HEK293T (cell line): ENCODE measurements around the gene AS3MT.
"Not testable (repeated sequence)": the region's sequence is repeated elsewhere in the genome, so short reads cannot be mapped to it uniquely, and the experiment has no call there.

Source experiments
- CTCF ChIA-PET: fragments of 350-600 bp; formaldehyde crosslinking; extraction: SDS; loops from one replicate; lab custom pipeline; 2021; ENCODE audit warnings: antibody characterized with exemption, inconsistent platforms; lab: Yijun Ruan, JAX
- POLR2A ChIA-PET: fragments of 350-600 bp; formaldehyde crosslinking; extraction: SDS; loops from one replicate; lab custom pipeline; 2020; ENCODE audit warnings: antibody characterized with exemption, inconsistent platforms; lab: Yijun Ruan, JAX
- DNase-seq: peaks from one replicate; pipeline ENCODE4 v3.0.0; 2012; ENCODE audit warnings: mixed read lengths; ENCODE audit errors: extremely low spot score
- ARNT ChIP-seq: fragments of 450-650 bp; IDR thresholded peaks from 2 replicates; pipeline ENCODE4 v1.6.1; 2017; ENCODE audit warnings: mild to moderate bottlenecking
- BHLHE40 ChIP-seq: fragments of 450-650 bp; IDR thresholded peaks from 2 replicates; pipeline ENCODE4 v1.6.1; 2016; ENCODE audit warnings: mild to moderate bottlenecking, moderate library complexity, borderline replicate concordance
- CTBP1 ChIP-seq: fragments of 450-650 bp; IDR thresholded peaks from 2 replicates; pipeline ENCODE4 v1.6.1; 2016; ENCODE audit warnings: borderline replicate concordance
- ELF4 ChIP-seq: fragments of 450-650 bp; IDR thresholded peaks from 2 replicates; pipeline ENCODE4 v1.6.1; 2017; ENCODE audit warnings: antibody characterized with exemption
- FOXA1 ChIP-seq: fragments of 450-650 bp; IDR thresholded peaks from 2 replicates; pipeline ENCODE4 v1.6.1; 2016; ENCODE audit warnings: mild to moderate bottlenecking
- FOXK2 ChIP-seq: fragments of 450-650 bp; IDR thresholded peaks from 2 replicates; pipeline ENCODE4 v1.6.1; 2016; ENCODE audit warnings: mild to moderate bottlenecking
- FOXM1 ChIP-seq: fragments of 450-650 bp; IDR thresholded peaks from 2 replicates; pipeline ENCODE4 v1.6.1; 2017; ENCODE audit warnings: mild to moderate bottlenecking, borderline replicate concordance
- HDGF ChIP-seq: fragments of 450-650 bp; IDR thresholded peaks from 2 replicates; pipeline ENCODE4 v1.6.1; 2017; ENCODE audit warnings: antibody characterized with exemption, borderline replicate concordance
- L3MBTL2 ChIP-seq: fragments of 450-650 bp; conservative IDR thresholded peaks from 2 replicates; pipeline ENCODE4 v1.6.1; 2016; ENCODE audit warnings: mild to moderate bottlenecking
- LEF1 ChIP-seq: fragments of 450-650 bp; IDR thresholded peaks from 2 replicates; pipeline ENCODE4 v1.6.1; 2017; ENCODE audit warnings: mild to moderate bottlenecking, borderline replicate concordance
- NFRKB ChIP-seq: fragments of 450-650 bp; IDR thresholded peaks from 2 replicates; pipeline ENCODE4 v1.6.1; 2016; ENCODE audit warnings: mild to moderate bottlenecking, moderate library complexity
- PKNOX1 ChIP-seq: fragments of 450-650 bp; IDR thresholded peaks from 2 replicates; pipeline ENCODE4 v1.6.1; 2016
- SP1 ChIP-seq: fragments of 450-650 bp; IDR thresholded peaks from 2 replicates; pipeline ENCODE4 v1.6.1; 2017
- SUZ12 ChIP-seq: fragments of 450-650 bp; IDR thresholded peaks from 2 replicates; pipeline ENCODE4 v1.6.1; 2016; ENCODE audit warnings: mild to moderate bottlenecking
- TARDBP ChIP-seq: fragments of 450-650 bp; IDR thresholded peaks from 2 replicates; pipeline ENCODE4 v1.6.1; 2016
- ZNF384 ChIP-seq: fragments of 450-650 bp; IDR thresholded peaks from 2 replicates; pipeline ENCODE4 v1.6.1; 2016

The AS3MT gene

GRCh38 chr10:102919992-102920739 lies 50.9 kb downstream of the AS3MT start:
- TF ChIP-seq ELF4 (no peak), PKNOX1 (no peak), BHLHE40 (no peak), FOXA1 (no peak), HDGF (no peak), FOXM1 (no peak), LEF1 (no peak), L3MBTL2 (no peak), SP1 (no peak), SUZ12 (no peak), FOXK2 (no peak), TARDBP (no peak), ZNF384 (no peak)
- ChIA-PET POLR2A (interaction anchor here (1.1 kb wide), 1 partner anchor 129 kb away, joined by 3 read pairs; no protein-coding TSS in a partner anchor), CTCF (no interaction called here)
- DNase-seq = no peak

GRCh38 chr10:102923601-102924000 lies 54.3 kb downstream of the AS3MT start:
- ChIA-PET CTCF (no interaction called here), POLR2A (no interaction called here)
- TF ChIP-seq L3MBTL2 = no peak
- no peak for TF ChIP-seq PKNOX1
- TF ChIP-seq SUZ12 = no peak
- no peak for TF ChIP-seq ELF4
- no peak for DNase-seq

- ChIA-PET CTCF (no interaction called here), POLR2A (no interaction called here)
- no peak for DNase-seq
- no peak for TF ChIP-seq L3MBTL2
- no peak for TF ChIP-seq ARNT
Observed at GRCh38 chr10:102926842-102927241, 57.6 kb downstream of the AS3MT start.

GRCh38 chr10:102927311-102928010 lies 58.2 kb downstream of the AS3MT start:
- TF ChIP-seq SUZ12 = no peak
- no peak for TF ChIP-seq FOXK2
- TF ChIP-seq CTBP1 = no peak
- TF ChIP-seq PKNOX1 = no peak
- TF ChIP-seq SP1 = no peak
- TF ChIP-seq NFRKB = no peak
- no peak for TF ChIP-seq TARDBP
- no peak for TF ChIP-seq FOXA1
- ChIA-PET POLR2A (no interaction called here), CTCF (no interaction called here)
- no peak for DNase-seq

GRCh38 chr10:102928442-102928841 lies 59.2 kb downstream of the AS3MT start:
- CTCF ChIA-PET, DNase-seq, POLR2A ChIA-PET: not testable (repeated sequence)

- no peak for DNase-seq
- TF ChIP-seq LEF1 (no peak), ELF4 (no peak), FOXK2 (no peak), BHLHE40 (no peak), ZNF384 (no peak), FOXM1 (no peak), L3MBTL2 (no peak), PKNOX1 (no peak), TARDBP (no peak), CTBP1 (no peak), SUZ12 (no peak), HDGF (no peak), ARNT (no peak), FOXA1 (no peak), SP1 (no peak), NFRKB (no peak)
- CTCF ChIA-PET = no interaction called here
- POLR2A ChIA-PET = no interaction called here
Observed at GRCh38 chr10:102930720-102931119, 61.5 kb downstream of the AS3MT start.
